DMS 273 (cell line): ENCODE measurements around the gene BUB1B.
"Not testable (repeated sequence)": the region's sequence is repeated elsewhere in the genome, so short reads cannot be mapped to it uniquely, and the experiment has no call there.

Experiments
- DNase-seq: peaks from one replicate; lab custom pipeline; 2025; ENCODE audit not compliant: unreplicated experiment; lab: John Stamatoyannopoulos, UW

BUB1B gene

DNA sequence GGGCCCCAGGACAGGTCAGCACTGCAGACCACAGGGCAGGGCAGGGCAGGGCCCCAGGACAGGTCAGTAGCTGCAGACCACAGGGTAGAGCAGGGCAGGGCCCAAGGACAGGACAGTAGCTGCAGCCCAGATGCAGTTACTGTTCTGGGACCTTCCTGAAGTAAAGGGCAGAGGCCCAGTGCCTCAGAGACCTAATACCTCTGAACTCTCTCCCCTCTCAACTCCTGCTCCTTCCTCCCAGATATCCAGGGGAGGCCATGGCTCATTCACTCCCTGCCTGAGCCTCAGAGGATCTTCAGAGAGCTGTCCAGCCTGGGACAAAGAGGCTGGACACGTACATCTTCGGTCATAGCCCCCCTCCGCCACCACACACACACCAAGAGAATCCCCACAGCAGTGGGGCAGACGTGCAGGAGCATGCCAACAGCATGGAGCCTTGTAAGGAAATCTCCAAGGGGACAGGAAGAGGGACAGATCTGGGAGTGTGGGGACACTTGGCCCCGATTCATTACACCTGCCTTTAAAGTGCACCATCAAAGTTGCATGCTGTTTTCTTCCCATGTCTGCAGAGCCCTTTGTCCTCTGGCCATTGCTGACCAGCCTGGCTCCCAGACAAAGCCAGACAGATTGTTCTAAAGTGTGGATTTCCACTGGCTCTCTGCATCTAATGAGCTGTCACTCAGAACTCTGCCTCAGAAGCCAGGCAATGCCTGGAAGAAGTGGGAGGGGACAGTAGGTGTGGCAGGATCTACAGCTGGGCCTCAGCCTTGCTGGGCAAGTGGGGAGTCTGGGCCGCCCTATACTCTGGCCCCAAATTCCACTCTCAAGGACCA is 24.2 kb upstream of the BUB1B start:
- DNase-seq: no peak

DNA sequence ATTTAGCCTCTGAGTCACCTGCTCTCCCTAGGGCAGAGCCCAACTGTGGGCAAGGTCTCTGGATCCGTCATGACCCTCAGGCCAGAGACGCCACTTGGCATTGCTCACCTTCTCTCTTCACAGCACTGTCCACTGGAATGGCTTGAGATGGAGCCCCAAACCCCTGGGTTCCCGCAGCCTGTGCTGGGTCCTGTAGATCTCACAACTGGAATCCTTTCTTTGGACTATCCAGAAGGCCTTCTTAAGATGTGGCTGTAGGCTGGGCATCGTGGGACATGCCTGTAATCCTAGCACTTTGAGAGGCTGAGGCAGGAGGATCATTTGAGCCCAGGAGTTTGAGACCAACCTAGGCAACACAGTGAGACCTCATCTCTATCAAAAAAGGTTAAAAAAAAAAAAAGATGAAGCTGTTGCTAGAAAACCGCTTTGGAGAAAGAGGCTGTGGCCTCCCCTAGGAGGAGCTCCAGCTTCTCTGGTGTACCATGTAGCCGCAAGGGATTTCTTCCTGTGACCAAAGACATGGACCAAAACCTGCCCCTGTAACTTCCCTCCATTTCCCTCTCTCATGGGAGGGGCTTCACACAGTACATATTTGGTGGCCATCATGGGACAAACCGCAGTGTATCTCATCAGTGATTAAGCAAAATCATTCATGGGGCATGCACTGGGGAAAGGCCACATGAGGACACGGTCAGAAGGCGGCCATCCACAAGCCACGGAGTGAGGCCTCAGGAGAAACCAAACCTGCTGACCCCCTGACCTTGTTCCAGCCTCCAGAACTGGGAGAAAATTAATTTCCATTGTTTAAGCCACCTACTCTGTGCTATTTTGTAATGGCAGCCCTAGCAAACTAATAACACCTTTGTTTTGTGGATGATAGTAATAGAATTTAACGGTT is 23.3 kb upstream of the BUB1B start:
- no peak for DNase-seq

DNA sequence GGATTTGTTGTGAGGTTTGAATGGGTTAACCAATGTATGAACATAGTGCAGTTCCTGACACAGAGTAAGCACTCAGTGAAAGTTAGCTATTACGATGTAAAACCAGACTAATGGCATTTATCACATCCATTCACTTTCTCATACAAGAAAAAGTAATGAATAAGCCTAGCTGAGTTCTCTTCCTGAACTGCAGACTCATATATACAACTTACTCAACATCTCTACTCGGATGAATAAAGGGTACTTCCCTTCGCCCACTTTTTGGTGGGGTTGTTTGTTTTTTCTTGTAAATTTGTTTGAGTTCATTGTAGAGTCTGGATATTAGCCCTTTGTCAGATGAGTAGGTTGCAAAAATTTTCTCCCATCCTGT is 22.7 kb upstream of the BUB1B start:
- not testable (repeated sequence) for DNase-seq

DNA sequence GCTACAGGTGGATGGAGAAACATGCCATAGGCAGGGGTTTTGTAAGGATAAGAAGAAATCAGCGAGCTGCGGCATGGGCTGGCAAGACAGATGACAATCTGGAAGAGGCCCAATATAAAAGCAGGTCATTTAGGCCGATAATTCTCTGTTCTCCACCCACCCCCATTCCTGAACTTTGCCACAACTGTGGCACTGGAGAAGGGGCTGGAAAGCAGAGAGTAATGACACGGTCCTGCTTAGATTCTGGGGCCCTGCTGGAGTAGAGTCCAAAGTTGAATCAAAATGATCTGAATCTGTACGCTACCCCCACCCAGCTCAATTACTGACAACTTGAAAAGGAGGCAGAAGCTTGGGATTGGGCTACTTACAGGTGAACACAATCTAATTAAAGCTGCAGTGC is 18.4 kb upstream of the BUB1B start:
- no peak for DNase-seq

DNA sequence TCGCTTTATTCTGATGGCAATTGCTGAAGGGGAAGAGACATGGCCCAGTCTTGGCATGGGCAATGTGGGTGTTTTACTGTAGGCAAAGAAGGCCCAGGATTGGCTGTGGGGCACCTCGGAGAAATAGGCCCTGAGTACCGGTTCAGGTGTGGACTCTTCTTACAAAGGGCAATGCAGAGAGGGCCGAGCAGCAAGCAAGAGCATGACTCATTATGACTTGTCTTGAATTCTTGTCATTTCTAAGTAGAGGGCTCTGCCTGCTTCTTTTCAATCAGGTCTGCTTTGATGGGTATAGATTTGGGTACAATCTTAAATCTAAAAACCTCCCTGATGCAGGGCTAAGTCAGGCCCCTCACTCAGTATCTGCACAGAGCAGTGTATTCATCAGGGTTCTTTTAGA is 14.8 kb upstream of the BUB1B start:
- DNase-seq: no peak

DNA sequence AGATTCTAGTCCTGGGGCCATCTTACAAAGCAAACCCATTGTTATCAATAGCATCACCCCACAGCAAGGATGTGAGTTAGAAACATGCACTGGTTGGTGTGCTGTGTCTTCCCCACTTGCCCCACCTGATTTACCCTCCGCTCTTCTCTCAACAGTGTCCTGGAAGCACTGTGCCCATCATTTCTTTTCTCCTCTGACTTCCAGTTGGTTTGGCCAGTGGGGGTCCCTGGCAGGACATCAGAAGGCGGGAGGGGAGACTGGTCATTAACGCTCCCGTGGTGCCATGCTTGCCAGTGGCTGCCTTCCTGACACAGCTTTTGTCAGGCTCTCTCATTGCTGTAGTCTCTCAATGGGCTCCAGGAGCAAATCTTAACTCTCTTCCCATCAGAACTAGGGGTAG is 11.5 kb upstream of the BUB1B start:
- no peak for DNase-seq

DNA sequence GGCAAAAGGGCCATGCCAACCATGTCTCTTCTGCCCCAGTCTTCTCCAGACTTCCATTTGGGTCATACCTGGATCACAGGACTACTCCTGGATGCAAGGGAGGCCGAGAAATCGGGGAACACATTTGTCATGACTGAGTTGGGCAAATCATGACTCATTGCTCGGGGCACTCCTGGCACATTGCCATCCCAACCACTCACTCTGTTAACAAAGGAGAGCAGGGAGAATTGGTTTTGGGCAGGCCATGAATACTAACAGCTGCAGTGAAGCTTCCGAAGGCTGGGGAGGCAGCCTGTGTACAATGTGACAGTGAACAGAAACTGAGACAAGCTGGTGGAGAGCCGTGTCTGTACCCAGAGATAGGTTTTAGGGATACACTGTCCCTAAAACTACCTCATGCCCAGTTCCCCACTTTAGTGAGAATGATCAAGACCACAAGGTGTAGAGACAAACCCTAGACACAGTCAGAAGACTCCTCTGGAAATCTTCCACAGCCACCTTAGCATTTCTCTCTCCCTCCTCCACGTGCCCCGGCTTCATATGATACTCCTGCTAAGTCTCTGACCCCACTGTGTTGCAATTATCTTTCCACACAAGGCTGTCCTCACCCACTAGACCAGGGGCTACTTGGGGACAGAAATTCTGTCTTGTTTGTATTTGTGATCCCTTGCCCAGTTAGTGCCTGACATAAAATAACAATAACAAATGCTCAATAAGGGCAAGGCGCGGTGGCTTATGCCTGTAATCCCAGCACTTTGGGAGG is 10.5 kb upstream of the BUB1B start:
- DNase-seq: peak; percentile 46

DNA sequence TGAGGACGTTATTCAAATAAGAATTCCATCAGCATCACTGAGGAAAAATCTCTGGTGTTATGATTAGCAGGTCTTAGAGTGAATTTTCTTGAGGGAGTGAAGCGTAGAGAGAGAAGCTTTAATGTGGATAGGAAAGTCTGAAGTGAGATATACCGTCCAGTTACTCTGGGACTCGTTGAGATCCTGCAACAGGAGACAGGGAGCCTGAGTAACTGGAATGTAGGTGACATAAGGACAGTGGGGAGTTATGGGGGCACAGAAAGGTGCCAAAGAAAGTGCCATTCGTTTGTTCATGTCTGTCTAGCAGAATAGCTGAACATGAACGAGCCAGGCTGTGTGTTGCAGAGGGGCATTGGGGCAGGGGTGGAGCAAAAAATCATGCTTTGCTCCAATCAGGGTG is 9.4 kb upstream of the BUB1B start:
- no peak for DNase-seq

DNA sequence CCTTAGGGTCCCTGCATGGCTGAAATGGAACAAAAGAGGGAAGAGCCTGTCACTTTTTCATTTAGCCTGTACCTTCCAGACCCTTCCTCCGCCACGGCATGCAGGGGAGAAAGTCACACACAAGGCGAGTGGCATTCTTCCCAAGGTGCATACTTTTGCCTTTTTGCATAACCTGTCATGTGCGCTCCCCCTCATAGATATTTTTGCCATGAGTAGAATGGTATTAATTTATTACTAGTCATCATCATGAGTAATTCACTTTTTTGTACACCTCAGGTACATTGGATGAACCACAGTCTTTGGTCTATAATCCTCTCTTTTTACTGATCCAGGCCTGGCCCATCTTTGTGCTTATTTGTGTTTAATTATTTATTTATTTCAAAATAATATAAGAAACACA is 8.9 kb upstream of the BUB1B start:
- DNase-seq: no peak

DNA sequence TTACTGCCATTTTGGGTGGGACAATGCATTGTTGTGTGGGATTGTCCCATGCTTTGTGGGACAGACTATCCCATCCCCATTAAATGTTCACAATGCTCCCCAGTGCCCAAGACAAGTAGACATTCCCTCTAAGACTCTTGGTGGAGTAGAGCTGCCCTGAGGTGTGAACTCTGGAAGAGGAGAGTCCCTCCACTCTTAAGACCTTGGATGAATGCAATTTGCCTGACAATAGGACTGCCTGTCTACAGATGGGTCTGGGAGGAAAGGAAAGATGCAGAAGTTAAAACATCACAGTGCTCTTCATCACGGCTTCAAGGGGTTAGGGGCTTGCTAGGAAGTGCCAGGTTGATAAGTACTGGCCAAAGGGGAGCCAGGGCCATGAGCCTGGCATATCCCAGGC is 6.0 kb upstream of the BUB1B start:
- not testable (repeated sequence) for DNase-seq

DNA sequence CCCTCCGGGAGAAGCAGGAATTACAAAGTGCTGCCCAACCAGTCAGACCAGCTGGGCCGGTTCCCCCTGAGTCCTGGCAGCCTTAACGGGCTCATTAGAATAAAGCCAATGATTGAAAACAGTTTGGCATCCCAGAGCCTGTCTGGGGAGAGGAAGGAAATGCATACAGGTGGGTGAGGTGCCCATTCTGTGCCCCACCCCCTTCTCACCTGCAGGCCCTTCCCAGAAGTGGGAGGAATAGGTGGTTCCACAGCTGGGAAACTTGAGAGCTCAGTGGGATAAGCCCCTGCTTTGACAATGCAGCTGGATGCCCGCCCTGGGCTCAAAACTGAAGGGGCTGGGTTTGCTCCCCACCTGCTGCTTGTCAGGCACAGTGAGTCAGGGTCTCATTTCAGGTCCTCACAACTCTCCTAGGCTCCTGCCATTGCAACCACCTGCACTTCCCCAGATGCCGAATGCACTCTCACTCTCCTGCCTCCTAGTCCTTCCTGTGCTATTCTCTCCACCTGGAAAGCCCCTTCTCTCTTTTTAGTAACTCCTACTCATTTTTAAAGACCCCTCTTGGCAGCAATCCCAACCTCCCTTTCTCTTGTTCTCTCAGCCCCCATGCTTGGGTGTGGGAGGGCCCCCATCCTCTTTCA is 5.5 kb upstream of the BUB1B start:
- DNase-seq: no peak

DNA sequence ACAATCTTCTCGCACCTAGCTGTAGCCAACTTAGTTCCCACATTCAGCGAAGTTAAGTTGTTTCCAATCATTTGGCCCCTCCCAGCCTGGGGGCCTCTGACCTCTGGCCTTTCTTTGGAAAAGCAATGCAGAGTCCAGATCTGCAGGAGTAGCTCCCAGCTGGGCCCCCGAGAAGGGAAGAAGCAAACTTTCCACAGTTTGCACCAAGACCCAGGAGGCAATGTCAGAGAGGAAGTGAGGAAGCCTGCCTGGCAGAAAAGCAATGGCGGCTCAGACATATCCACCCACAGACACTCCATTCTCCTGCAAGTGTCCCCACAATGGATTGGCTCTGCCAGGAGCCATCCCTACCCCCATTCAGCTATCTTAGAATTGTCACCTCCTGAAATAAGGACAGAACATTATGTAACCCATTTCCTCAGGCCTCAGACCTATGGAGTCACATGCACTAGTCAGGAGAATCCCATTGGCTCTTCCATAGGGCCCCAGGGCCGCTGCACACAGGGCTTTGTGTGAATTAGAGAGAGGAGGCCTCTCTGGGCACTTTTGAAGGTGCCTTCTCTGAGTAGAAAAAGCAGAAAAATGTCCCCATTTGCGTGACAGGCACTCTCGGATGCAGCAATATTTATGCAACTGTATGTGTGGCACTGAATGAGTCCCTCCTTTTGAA is 3.0 kb upstream of the BUB1B start:
- DNase-seq: no peak

DNA sequence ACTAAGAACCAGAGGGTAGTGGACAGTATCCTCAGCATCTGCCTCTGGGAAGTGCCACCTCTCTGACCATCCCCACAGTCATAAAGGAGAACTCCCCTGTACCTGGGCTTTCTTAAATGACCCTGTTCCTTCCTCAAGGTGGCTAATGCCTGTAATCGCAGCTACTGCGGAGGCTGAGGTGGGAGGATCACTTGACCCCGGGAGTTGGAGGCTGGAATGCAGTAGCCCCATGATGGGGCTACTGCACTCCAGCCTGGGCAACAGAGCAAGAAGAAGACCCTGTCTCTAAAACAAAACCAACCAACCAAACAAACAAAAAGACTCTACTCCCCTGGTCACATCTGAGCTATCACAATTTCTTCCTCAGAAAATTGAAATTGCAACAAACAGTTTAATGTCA is 848 bp upstream of the BUB1B start:
- no peak for DNase-seq

DNA sequence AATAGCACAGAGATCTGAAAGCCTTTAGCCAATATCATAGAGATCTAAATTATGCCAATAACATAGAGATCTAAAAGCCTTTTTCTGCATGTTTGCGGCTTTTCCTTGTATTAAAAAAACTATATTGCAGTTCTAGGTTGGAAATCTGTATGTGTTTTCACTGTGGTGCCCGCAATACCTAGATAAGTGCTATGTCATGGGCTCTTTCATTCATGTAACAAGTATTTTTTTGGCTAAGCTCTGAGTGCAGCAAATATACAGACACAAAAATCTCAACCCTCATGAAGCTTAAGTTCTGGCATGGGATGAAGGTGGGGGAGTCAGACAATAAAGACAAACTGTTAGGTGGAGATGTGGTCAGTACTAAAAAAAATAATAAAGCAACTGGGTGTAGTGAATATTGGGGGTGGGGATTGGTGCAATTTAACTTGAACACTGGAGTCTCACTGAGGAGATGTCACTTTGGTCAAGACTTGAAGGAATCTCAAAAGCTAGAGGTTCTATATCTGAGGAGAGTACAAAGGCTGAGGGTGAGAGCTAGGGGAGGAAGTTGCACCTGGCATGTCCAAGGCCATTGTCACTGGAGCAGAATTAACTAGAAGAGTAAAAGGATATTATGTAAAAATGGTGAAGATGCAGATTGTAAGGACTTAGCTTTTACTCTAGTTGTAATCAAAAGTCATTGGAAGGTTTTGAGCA is 973 bp downstream of the BUB1B start:
- no peak for DNase-seq

DNA sequence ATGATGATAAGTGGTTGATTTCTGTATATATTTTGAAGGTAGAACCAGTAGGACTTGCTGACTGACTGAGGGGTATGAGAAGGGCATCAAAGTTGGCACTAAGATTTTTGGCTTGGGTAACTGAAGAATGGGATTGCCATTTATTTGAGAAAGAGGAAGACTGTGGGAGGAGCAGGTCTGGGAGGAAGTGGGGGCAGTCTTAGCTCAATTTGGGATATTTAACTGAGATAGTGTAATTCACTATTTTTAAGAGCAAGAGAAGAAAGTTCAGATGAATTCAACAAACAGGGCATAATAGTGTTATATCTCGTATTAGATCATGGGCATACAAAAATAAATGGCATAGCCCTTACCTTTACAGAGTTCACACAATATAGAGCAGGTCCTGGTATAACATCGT is 1.7 kb downstream of the BUB1B start:
- no peak for DNase-seq

DNA sequence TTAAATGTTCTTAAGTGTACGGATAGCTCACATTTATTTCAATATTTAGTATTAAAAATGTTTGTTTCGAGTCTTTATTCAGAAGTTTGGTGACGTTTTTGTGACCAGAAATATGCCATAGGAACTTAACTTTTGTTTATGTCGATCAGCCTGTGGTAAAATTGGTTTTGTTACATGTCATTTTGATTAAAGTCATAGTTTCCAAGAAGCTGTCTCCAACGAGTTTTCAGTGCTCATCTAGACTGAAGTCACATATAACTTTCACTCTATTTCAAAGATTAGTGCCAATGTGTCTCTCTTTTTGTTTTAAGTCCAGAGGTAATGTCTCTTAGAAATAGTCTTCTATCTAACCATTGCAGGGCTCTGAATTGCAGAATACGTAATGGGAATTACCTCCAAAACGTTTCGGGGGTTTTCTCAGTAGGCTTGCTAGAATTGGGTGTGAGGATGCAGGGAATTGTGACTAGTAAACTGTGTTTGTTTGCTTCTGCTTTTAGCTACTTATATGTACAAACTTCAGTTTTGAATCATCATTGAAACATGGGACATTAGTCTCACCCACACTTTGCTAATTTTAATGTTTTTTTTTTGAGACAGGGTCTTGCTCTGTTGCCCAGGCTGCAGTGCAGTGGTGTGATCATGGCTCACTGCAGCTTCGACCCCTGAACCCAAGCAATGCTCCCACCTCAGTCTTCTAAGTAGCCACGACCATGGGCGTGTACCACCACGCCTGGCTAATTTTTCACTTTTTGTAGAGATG is 3.0 kb downstream of the BUB1B start:
- no peak for DNase-seq

DNA sequence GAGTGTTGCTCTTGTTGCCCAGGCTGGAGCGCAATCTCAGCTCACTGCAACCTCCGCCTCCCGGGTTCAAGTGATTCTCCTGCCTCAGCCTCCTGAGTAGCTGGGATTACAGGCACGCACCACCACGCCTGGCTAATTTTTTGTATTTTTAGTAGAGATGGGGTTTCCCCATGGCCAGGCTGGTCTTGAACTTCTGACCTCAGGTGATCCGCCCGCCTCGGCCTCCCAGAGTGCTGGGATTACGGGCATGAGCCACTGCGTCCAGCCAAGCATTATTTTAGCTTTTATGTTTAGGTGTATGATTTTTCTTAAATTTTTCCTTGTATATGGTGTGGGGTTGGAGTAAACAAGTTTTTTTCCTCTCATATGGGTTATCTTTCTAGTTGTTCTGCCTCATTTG is 6.5 kb downstream of the BUB1B start:
- not testable (repeated sequence) for DNase-seq

DNA sequence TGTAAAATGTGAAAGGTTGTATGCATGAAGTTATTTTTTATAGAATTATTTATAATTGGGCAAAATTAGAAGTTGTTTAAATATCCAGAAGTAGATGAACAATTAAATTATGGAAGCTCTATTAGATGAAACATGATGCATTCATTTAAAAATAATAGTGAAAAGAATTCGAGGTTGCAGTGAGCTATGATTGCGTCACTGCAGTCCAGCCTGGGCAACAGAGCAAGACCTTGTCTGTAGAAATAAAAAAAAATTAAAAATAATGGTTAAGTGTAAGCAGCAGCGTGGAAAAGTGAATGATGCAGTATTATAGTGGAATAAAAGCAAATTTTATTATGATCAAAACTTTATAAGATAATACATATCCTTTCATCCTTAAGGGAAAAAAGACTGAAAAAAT is 14.3 kb downstream of the BUB1B start:
- no peak for DNase-seq

DNA sequence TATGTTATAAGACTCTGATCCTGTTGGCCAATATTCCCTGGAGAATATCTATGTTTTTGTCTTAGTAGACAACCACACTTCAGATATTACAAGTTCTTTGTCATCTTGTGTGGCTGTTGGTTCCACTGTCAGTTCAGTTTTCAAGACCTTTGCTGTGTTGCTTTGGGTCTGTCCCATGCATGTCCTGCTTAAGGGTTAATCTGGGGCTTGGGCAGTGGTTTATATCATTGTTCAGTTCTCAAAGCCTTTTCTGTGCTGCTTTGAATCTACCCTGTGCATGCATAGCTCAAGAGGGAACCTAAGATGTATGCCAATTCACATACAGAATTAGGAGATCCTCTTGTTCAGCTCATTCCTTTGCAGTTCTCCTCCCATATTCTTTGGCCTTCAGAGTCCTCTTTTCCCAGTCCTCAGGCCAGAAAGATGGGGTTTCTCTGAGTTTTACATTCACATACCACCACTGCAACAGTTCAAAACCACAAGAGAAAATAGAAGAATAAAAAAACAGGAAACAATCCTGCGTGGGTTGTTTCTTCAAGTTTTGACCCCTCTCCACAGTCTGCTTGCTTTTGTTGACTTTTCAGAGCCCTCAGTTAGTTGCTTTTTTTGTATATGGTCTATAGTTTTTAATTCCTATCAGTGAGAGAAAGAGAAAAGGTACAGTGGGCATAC is 21.6 kb downstream of the BUB1B start:
- no peak for DNase-seq
